Measurements from ENCODE around the gene MACROD2. TPM values are rescaled to one million over a fixed set of nuclear protein-coding genes. Genes with fewer than 3 reads are reported as not detected.

The MACROD2 gene
- total and polyA plus RNA-seq, 9 donors, result 3.7 to 25.5 (median 7.8) TPM

GRCh38 chr20:14910126-14910525 is 914.8 kb downstream of the MACROD2 start:
- DNase-seq, result no peak
- H3K27ac ChIP-seq, result no peak overlapping the region
- H3K4me1 ChIP-seq (ENCODE audit: insufficient read depth), result peaks cover 2% of the 10 kb centered on the region
- TF ChIP-seq CTCF (IDR thresholded peaks at IDR 0.05), result no peak
- TF ChIP-seq POLR2A (IDR thresholded peaks at IDR 0.05), result no peak
- no peak for TF ChIP-seq EP300 (IDR thresholded peaks at IDR 0.05)
- no peak overlapping the region for H3K4me3 ChIP-seq
- intact Hi-C loops (cut with DNase I), result no loop called here
- 76 to 89% (median 86%) methylated on average over 2 of the region's 2 CpGs for WGBS, 3 donors
- no peaks in the 10 kb centered on the region for H3K27me3 ChIP-seq
- H3K36me3 ChIP-seq, result no peaks in the 10 kb centered on the region
- no peaks in the 10 kb centered on the region for H3K9me3 ChIP-seq

GRCh38 chr20:14913896-14914620 is 918.7 kb downstream of the MACROD2 start:
- DNase-seq, result no peak
- H3K36me3 ChIP-seq, result no peaks in the 10 kb centered on the region
- H3K4me1 ChIP-seq (ENCODE audit: insufficient read depth), result peaks cover 9% of the 10 kb centered on the region
- H3K4me3 ChIP-seq, result no peak overlapping the region
- no peaks in the 10 kb centered on the region for H3K27me3 ChIP-seq
- H3K27ac ChIP-seq, result no peak overlapping the region
- H3K9me3 ChIP-seq, result no peaks in the 10 kb centered on the region
- 93 to 97% (median 94%) methylated on average over 6 of the region's 6 CpGs for WGBS, 3 donors
- intact Hi-C loops (cut with DNase I), result no loop called here
- no peak for TF ChIP-seq POLR2A (IDR thresholded peaks at IDR 0.05)
- no peak for TF ChIP-seq CTCF (IDR thresholded peaks at IDR 0.05)
- no peak for TF ChIP-seq EP300 (IDR thresholded peaks at IDR 0.05)

GRCh38 chr20:14914633-14915032 is 919.3 kb downstream of the MACROD2 start:
- Histone ChIP-seq H3K4me1 (ENCODE audit: insufficient read depth) (peaks cover 9% of the 10 kb centered on the region), H3K27ac (no peak overlapping the region), H3K4me3 (no peak overlapping the region), H3K36me3 (no peaks in the 10 kb centered on the region), H3K27me3 (no peaks in the 10 kb centered on the region), H3K9me3 (no peaks in the 10 kb centered on the region)
- intact Hi-C loops (cut with DNase I), result no loop called here
- WGBS, 3 donors, result 52 to 70% (median 64%) methylated on average over 2 of the region's 2 CpGs
- no peak for DNase-seq
- no peak for TF ChIP-seq POLR2A (IDR thresholded peaks at IDR 0.05)
- TF ChIP-seq EP300 (IDR thresholded peaks at IDR 0.05), result no peak
- TF ChIP-seq CTCF (IDR thresholded peaks at IDR 0.05), result no peak

DNA sequence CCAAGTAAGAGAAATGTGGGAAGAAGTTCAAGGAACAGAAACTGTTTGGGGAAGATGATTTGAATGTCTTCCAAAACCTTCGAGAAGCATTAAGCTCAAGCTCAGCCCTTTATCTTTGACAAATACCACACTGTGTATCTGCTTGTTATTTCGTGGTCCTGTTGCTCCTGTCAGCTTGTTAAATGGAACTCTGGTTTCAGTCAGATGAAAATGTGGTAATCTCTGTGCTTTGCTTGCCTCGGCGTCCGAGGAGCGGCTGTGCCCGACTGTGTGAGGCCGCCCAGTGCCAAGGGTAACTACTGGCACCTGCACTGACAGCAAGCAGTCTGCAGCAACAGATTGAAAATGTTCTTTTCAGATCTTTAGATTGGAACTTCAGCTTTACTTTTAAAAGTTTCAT is 920.0 kb downstream of the MACROD2 start:
- no peak for TF ChIP-seq EP300 (IDR thresholded peaks at IDR 0.05)
- TF ChIP-seq POLR2A (IDR thresholded peaks at IDR 0.05), result no peak
- no peak for TF ChIP-seq CTCF (IDR thresholded peaks at IDR 0.05)
- 4 to 15% (median 8%) methylated on average over 8 of the region's 8 CpGs for WGBS, 3 donors
- Histone ChIP-seq H3K27me3 (no peaks in the 10 kb centered on the region), H3K9me3 (no peaks in the 10 kb centered on the region), H3K4me3 (no peak overlapping the region), H3K36me3 (no peaks in the 10 kb centered on the region), H3K4me1 (ENCODE audit: insufficient read depth) (peaks cover 9% of the 10 kb centered on the region), H3K27ac (peak overlapping the region in 1 of 2 donors; percentile 29)
- DNase-seq, result peak in 3 of 5 donors; percentile 23 to 50 (median 25)
- intact Hi-C loops (cut with DNase I), result no loop called here

Data from ovary (tissue), 9 donors.